K562 (cell line): ENCODE measurements around the gene SLFNL1. TPM values are rescaled to one million over a fixed set of nuclear protein-coding genes. Genes with fewer than 3 reads are reported as not detected.

Experiments
- ATAC-seq: fragments of 200-7000 bp; cut with Tn5 transposase; 3 replicates; pipeline ENCODE4 v1.9.1; 2020; ENCODE audit warnings: moderate library complexity
- BruUV-seq: library from RNA; stranded (reverse); fragments of 400-500 nt; replicated peaks from 2 replicates; lab custom pipeline; 2021; lab: Mats Ljungman, UMichigan
- CTCF ChIA-PET: fragments of 300-600 bp; formaldehyde crosslinking; extraction: SDS; loops from one replicate; lab custom pipeline; 2021; ENCODE audit warnings: low intra/inter-chr PET ratio; lab: Yijun Ruan, JAX
- POLR2A ChIA-PET: fragments of 300-600, 350-650 bp; sonication (Branson Sonifier 250); formaldehyde crosslinking; extraction: SDS; loops from one replicate; lab custom pipeline; 2021; ENCODE audit warnings: antibody characterized with exemption, inconsistent platforms; lab: Yijun Ruan, JAX
- DNase-seq, 4 experiments: peaks; one replicate each; pipeline versions ENCODE4 v3.0.0 to v3.0.0-alpha.2; 2011 to 2018; ENCODE audit warnings: low spot score in 3 of 4, mixed read lengths in 3 of 4; ENCODE audit errors: extremely low read depth in 1 of 4
- FAIRE-seq: peaks from 2 replicates; lab custom pipeline; 2011; peaks lifted over from hg19 to GRCh38; lab: Jason Lieb, UNC
- H2AFZ ChIP-seq: 2 replicates; pipeline ENCODE4 v1.6.0; 2011; ENCODE audit warnings: low read depth, low read length, control low read depth, inconsistent platforms
- H3K27ac ChIP-seq: fragments of 200-600 bp; 3 replicates; pipeline ENCODE4 v1.8.0; 2011; ENCODE audit warnings: low read depth, mild to moderate bottlenecking, control low read depth, inconsistent platforms, low read length, moderate library complexity, mixed read lengths; ENCODE audit errors: extremely low read depth
- H3K27me3 ChIP-seq, 2 experiments: fragments of 300-600 bp in 1 of 2; 2 replicates in 1 of 2; 3 replicates in 1 of 2; pipeline versions ENCODE4 v1.6.0 to v1.8.0; 2011; ENCODE audit warnings: inconsistent platforms in 2 of 2, low read length in 2 of 2, mild to moderate bottlenecking in 1 of 2, mixed read lengths in 1 of 2, moderate library complexity in 1 of 2; ENCODE audit not compliant: control insufficient read depth in 2 of 2, insufficient read depth in 2 of 2
- H3K36me3 ChIP-seq: fragments of 300-600 bp; 3 replicates; pipeline ENCODE4 v1.8.0; 2011; ENCODE audit warnings: mild to moderate bottlenecking, low read length, inconsistent platforms; ENCODE audit not compliant: control insufficient read depth, insufficient read depth
- H3K4me1 ChIP-seq, 2 experiments: fragments of 200-600 bp in 1 of 2; replicated peaks in 1 of 2; 2 replicates in 1 of 2; 3 replicates in 1 of 2; pipeline versions ENCODE4 v1.5.1 to v1.8.0; 2011; ENCODE audit warnings: inconsistent platforms in 2 of 2, low read length in 2 of 2, mild to moderate bottlenecking in 1 of 2, mixed read lengths in 1 of 2, moderate library complexity in 1 of 2; ENCODE audit not compliant: control insufficient read depth in 2 of 2, insufficient read depth in 2 of 2
- H3K4me2 ChIP-seq: 2 replicates; pipeline ENCODE4 v1.6.1; 2011; ENCODE audit warnings: low read length, control low read depth, inconsistent platforms, mixed read lengths; ENCODE audit not compliant: insufficient read depth
- H3K4me3 ChIP-seq: fragments of 200-600 bp; sonication (generic), shearing (Covaris generic); 2 replicates; pipeline ENCODE4 v1.5.1; 2016; ENCODE audit warnings: control low read depth, inconsistent platforms
- H3K79me2 ChIP-seq: fragments of 200-600 bp; 3 replicates; pipeline ENCODE4 v1.8.0; 2011; ENCODE audit warnings: low read length, inconsistent platforms; ENCODE audit not compliant: control insufficient read depth, insufficient read depth
- H3K9ac ChIP-seq, 2 experiments: 2 replicates each; pipeline versions ENCODE4 v1.6.0 to v1.6.1; 2011; ENCODE audit warnings: low read depth in 2 of 2, low read length in 2 of 2, control low read depth in 1 of 2, inconsistent platforms in 1 of 2, mild to moderate bottlenecking in 1 of 2, mixed read lengths in 1 of 2; ENCODE audit not compliant: insufficient read depth in 1 of 2
- H3K9me1 ChIP-seq: one replicate; pipeline ENCODE4 v1.6.0; 2011; ENCODE audit warnings: inconsistent platforms, mild to moderate bottlenecking, low read length, moderate library complexity; ENCODE audit not compliant: control insufficient read depth, insufficient read depth
- H3K9me3 ChIP-seq: replicated peaks from 2 replicates; pipeline ENCODE4 v1.5.1; 2011; ENCODE audit warnings: low read depth, low read length, inconsistent platforms; ENCODE audit not compliant: control insufficient read depth, insufficient read depth
- H4K20me1 ChIP-seq: replicated peaks from 2 replicates; pipeline ENCODE4 v1.6.1; 2011; ENCODE audit warnings: low read length, inconsistent platforms, mixed read lengths; ENCODE audit not compliant: control insufficient read depth, insufficient read depth
- FIP1L1 ChIP-seq: fragments of 200-400 bp; formaldehyde crosslinking; IDR thresholded peaks from 2 replicates; pipeline ENCODE4 v1.6.1; 2018; ENCODE audit warnings: mild to moderate bottlenecking, low read depth, low read length; ENCODE audit not compliant: poor library complexity, severe bottlenecking
- FOXA3 ChIP-seq, 2 experiments: fragments of 450-650 bp in 1 of 2; sonication (generic) in 1 of 2; formaldehyde crosslinking; IDR thresholded peaks in 1 of 2; conservative IDR thresholded peaks in 1 of 2; 2 replicates each; pipeline versions ENCODE4 v1.4.0 to v1.8.0; 2020 to 2022; ENCODE audit warnings: mild to moderate bottlenecking in 2 of 2, missing genetic modification reagents in 1 of 2
- FOXK1 ChIP-seq: sonication (generic); formaldehyde crosslinking; IDR thresholded peaks from 2 replicates; pipeline ENCODE4 v1.8.0; 2022; ENCODE audit warnings: missing genetic modification reagents, mild to moderate bottlenecking, borderline replicate concordance
- FOXP1 ChIP-seq: sonication (generic); formaldehyde crosslinking; IDR thresholded peaks from 2 replicates; pipeline ENCODE4 v1.8.0; 2022; ENCODE audit warnings: mild to moderate bottlenecking, missing genetic modification reagents
- PML ChIP-seq: IDR thresholded peaks from 2 replicates; pipeline ENCODE4 v1.6.1; 2012; ENCODE audit warnings: low read length, inconsistent platforms
- POLR2B ChIP-seq: fragments of 450-650 bp; IDR thresholded peaks from 2 replicates; pipeline ENCODE4 v1.6.1; 2018; ENCODE audit warnings: low read depth; ENCODE audit not compliant: partially characterized antibody
- SETDB1 ChIP-seq: IDR thresholded peaks from one replicate; pipeline ENCODE4 v1.6.1; 2012; ENCODE audit warnings: low read length, control low read depth, inconsistent platforms
- ZBTB8A ChIP-seq: fragments of 450-650 bp; IDR thresholded peaks from 2 replicates; pipeline ENCODE4 v1.6.1; 2018; ENCODE audit warnings: mild to moderate bottlenecking, moderate library complexity; ENCODE audit not compliant: partially characterized antibody
- ZNF830 ChIP-seq: fragments of 250-450 bp; sonication (Bioruptor Pico); IDR thresholded peaks from 2 replicates; pipeline ENCODE4 v1.5.0; 2021; ENCODE audit warnings: mild to moderate bottlenecking
- WGBS: fragments of 100-300 bp; shearing (Covaris generic); methylation state at CpG from one replicate; pipeline ENCODE4 v1.1.6; 2016; ENCODE audit warnings: low coverage, mixed read lengths; ENCODE audit not compliant: insufficient coverage; ENCODE audit errors: missing lambda C conversion rate; 5-methylcytosine and 5-hydroxymethylcytosine counted together
- in situ Hi-C: fragments of 300-500 bp; cut with MboI; formaldehyde crosslinking; loops from 4 replicates; pipeline ENCODE4 v1.15.0; 2018; ENCODE audit warnings: inconsistent platforms, mixed read lengths
- intact Hi-C: fragments of 100-400 bp; cut with micrococcal nuclease; formaldehyde crosslinking; loops from 2 replicates; pipeline ENCODE4 v1.14.2; 2022
- polyA plus RNA-seq, 8 experiments: library from polyadenylated mRNA; depleted of rRNA in 4 of 8; stranded (reverse) in 5 of 8; unstranded in 3 of 8; fragments of >200 nt; fragmentation: Nextera tagmentation in 2 of 8; fragmentation: Illumina TruSeq in 1 of 8; extraction: Ambion mirVana in 2 of 8; extraction: Trizol in 1 of 8; gene quantifications; 2 replicates each; pipeline versions ENCODE4 v1.2.1 to v1.2.3, GENCODE V29; 2011 to 2014; ENCODE audit warnings: inconsistent platforms in 1 of 8, missing spikeins in 1 of 8
- total RNA-seq, 7 experiments: library from RNA; depleted of rRNA in 6 of 7; stranded (reverse); fragments of >200 nt in 6 of 7; fragmentation: Illumina TruSeq in 2 of 7; extraction: Trizol in 2 of 7; gene quantifications; 2 replicates each; pipeline versions ENCODE4 v1.2.1 to v1.2.3, GENCODE V29; 2011 to 2021; ENCODE audit warnings: low replicate concordance in 1 of 7
- TF ChIP-seq, protein P1 (sequence below): fragments of 450-650 bp; IDR thresholded peaks from 2 replicates; pipeline ENCODE4 v1.7.1; 2018; ENCODE audit warnings: mild to moderate bottlenecking, low read depth; ENCODE audit not compliant: partially characterized antibody
- TF ChIP-seq, protein P2 (sequence below), 2 experiments: fragments of 150-350 bp in 1 of 2; IDR thresholded peaks; 2 replicates each; pipeline ENCODE4 v1.6.1; 2012 to 2016; ENCODE audit warnings: low read depth in 2 of 2, low read length in 2 of 2, mild to moderate bottlenecking in 1 of 2, moderate library complexity in 1 of 2
- TF ChIP-seq, protein P3 (sequence below): sonication (generic); formaldehyde crosslinking; IDR thresholded peaks from 2 replicates; pipeline ENCODE4 v1.8.1; 2022; ENCODE audit warnings: missing genetic modification reagents

Gene SLFNL1
- total and polyA plus RNA-seq, 9 of the 15 experiments (the other 6 are each of a cell fraction or from before 2014, with no cell fraction given) = 0.05 to 0.14 (median 0.06) TPM; not detected in 5

DNA sequence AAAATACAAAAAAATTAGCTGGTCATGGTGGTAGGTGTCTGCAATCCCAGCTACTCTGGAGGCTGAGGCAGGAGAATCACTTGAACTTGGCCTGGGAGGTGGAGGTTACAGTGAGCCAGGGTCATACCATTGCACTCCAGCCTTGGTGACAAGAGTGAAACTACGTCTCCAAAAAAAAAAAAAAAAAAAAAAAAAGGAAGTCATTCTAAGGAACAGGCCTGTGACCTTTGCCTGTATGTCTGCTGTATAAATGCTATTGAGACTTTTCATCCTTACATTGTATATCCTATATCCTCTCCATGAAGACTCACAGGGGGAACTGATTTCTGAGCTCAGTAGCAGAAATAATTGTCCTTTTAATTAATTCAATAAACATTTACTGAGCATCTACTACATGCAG is 49.6 kb downstream of the SLFNL1 start (continued):
- TF ChIP-seq, protein P1, sequence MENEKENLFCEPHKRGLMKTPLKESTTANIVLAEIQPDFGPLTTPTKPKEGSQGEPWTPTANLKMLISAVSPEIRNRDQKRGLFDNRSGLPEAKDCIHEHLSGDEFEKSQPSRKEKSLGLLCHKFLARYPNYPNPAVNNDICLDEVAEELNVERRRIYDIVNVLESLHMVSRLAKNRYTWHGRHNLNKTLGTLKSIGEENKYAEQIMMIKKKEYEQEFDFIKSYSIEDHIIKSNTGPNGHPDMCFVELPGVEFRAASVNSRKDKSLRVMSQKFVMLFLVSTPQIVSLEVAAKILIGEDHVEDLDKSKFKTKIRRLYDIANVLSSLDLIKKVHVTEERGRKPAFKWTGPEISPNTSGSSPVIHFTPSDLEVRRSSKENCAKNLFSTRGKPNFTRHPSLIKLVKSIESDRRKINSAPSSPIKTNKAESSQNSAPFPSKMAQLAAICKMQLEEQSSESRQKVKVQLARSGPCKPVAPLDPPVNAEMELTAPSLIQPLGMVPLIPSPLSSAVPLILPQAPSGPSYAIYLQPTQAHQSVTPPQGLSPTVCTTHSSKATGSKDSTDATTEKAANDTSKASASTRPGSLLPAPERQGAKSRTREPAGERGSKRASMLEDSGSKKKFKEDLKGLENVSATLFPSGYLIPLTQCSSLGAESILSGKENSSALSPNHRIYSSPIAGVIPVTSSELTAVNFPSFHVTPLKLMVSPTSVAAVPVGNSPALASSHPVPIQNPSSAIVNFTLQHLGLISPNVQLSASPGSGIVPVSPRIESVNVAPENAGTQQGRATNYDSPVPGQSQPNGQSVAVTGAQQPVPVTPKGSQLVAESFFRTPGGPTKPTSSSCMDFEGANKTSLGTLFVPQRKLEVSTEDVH = no peak

- peaks cover 27 to 30% of the 10 kb centered on the region in 2 experiments for H3K27me3 ChIP-seq
- H3K9me1 ChIP-seq = no peaks in the 10 kb centered on the region
- 23% methylated on average over 6 of the region's 6 CpGs for WGBS
- H3K27ac ChIP-seq = no peak overlapping the region
- no peaks in the 10 kb centered on the region for H3K79me2 ChIP-seq
- no peak for ATAC-seq
- H3K4me3 ChIP-seq = no peak overlapping the region
- H3K9ac ChIP-seq = no peak overlapping the region
- intact Hi-C loops = no loop called here
- ChIA-PET POLR2A (interaction anchor here (0.6 to 0.7 kb wide), 4 partner anchors 51 to 1217 kb away, joined by 3 read pairs; no protein-coding TSS in a partner anchor), CTCF (no interaction called here)
- no peaks in the 10 kb centered on the region for H3K36me3 ChIP-seq
- in situ Hi-C loops = no loop called here
- H3K4me2 ChIP-seq = no peak overlapping the region
- no peak for DNase-seq
- BruUV-seq = no TSS peak
- no peak for FAIRE-seq
- no peaks in the 10 kb centered on the region for H3K9me3 ChIP-seq
- H3K4me1 ChIP-seq = peaks cover 0 to 3% of the 10 kb centered on the region in 2 experiments; a peak in 2 of 5 replicates
- no peaks in the 10 kb centered on the region; the same call in 1 of the 2 replicates for H4K20me1 ChIP-seq
- no peak overlapping the region for H2AFZ ChIP-seq
- TF ChIP-seq FOXP1 (CRISPR knock-in tag) (no peak), POLR2B (no peak), FIP1L1 (no peak), FOXK1 (CRISPR knock-in tag) (no peak), ZBTB8A (no peak), PML (no peak), FOXA3 (CRISPR knock-in tag; conservative IDR thresholded peaks at IDR 0.05 in 1 of 2, IDR thresholded peaks at IDR 0.05 in 1 of 2) (no peak), SETDB1 (no peak), ZNF830 (CRISPR knock-in tag) (no peak)
- TF ChIP-seq, protein P2, sequence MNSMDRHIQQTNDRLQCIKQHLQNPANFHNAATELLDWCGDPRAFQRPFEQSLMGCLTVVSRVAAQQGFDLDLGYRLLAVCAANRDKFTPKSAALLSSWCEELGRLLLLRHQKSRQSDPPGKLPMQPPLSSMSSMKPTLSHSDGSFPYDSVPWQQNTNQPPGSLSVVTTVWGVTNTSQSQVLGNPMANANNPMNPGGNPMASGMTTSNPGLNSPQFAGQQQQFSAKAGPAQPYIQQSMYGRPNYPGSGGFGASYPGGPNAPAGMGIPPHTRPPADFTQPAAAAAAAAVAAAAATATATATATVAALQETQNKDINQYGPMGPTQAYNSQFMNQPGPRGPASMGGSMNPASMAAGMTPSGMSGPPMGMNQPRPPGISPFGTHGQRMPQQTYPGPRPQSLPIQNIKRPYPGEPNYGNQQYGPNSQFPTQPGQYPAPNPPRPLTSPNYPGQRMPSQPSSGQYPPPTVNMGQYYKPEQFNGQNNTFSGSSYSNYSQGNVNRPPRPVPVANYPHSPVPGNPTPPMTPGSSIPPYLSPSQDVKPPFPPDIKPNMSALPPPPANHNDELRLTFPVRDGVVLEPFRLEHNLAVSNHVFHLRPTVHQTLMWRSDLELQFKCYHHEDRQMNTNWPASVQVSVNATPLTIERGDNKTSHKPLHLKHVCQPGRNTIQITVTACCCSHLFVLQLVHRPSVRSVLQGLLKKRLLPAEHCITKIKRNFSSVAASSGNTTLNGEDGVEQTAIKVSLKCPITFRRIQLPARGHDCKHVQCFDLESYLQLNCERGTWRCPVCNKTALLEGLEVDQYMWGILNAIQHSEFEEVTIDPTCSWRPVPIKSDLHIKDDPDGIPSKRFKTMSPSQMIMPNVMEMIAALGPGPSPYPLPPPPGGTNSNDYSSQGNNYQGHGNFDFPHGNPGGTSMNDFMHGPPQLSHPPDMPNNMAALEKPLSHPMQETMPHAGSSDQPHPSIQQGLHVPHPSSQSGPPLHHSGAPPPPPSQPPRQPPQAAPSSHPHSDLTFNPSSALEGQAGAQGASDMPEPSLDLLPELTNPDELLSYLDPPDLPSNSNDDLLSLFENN (IDR thresholded peaks at IDR 0.05; ENCODE audit: low read depth in 2 of 2, low read length in 2 of 2) = no peak
- TF ChIP-seq, protein P3, sequence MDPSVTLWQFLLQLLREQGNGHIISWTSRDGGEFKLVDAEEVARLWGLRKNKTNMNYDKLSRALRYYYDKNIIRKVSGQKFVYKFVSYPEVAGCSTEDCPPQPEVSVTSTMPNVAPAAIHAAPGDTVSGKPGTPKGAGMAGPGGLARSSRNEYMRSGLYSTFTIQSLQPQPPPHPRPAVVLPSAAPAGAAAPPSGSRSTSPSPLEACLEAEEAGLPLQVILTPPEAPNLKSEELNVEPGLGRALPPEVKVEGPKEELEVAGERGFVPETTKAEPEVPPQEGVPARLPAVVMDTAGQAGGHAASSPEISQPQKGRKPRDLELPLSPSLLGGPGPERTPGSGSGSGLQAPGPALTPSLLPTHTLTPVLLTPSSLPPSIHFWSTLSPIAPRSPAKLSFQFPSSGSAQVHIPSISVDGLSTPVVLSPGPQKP (CRISPR knock-in tag) = no peak
Observed at GRCh38 chr1:40969445-40969844, 52.1 kb downstream of the SLFNL1 start.
